ENCODE measurements around the gene LIMS1.
A peak's percentile ranks its signal among the peaks of the same experiment; 100 is the strongest.

The LIMS1 gene

DNA sequence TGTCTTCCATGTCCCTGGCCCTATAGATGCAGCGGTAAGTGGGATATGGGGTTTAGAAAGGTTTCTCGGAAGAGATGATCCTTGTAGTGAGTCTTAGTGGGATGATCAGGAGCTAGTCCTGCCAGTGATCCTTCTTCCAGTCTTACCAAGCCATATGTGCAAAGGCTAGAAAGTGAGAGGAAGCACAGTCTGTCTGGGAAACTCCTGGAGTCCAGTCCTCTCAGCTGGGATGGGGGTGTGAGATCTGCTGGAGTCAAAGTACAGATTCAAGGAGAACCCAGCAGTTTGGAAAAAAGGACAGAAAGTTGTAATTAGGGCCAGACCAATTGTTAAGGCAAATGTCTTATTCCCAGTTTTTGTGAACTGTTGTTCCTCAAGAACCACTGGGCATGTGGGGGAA, 83.3 kb downstream of the LIMS1 start:
- no peak for TF ChIP-seq Cebpa-rat (IDR thresholded peaks at IDR 0.05)

DNA sequence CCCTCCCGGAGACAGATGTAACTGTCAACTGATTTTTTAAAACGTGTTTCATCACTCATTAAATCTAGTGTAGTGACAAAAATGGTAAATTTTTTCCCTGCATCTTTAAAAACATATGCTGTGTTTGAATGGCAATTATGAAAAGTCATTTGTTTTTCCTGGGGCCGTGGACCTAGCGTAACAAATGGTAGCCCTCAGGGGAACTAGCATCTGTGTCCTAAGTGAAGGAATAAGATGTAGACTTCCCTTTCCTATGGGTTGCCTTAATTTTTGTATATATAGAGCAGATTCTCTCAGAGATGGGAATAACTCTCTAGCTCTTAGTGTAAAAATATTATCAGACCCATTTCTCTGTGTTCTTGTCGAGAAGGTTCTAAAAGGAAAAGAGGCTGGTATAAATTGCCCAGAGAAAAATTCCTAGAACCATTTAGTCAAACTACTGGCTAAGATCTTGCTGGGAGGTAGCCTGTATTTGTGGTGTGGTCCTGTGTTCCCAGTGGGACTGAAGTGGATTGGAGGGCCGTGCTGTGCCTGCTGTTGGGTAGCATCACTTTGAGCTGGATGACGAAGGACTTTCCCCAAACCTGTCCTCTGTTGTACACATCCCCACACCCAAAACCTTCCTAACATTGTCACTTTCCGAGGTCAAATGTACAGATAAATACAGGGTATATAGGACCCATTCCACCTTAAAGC, 85.8 kb downstream of the LIMS1 start:
- H4K20me1 ChIP-seq: peaks cover 54% of the 10 kb centered on the region
- no peak for TF ChIP-seq Cebpa-rat (IDR thresholded peaks at IDR 0.05)
- peaks cover 3% of the 10 kb centered on the region; the same call in 1 of the 2 replicates for H3K36me3 ChIP-seq
- H3K27me3 ChIP-seq: no peaks in the 10 kb centered on the region
- peaks cover 55% of the 10 kb centered on the region for H3K4me1 ChIP-seq
- H3K27ac ChIP-seq: peak overlapping the region; percentile 33; the same call in 1 of the 2 replicates
- 0 out of 2 replicates have a peak overlapping the region, but pooled peaks have one; percentile 34 for H3K9ac ChIP-seq
- peak overlapping the region; percentile 77 for H3K4me2 ChIP-seq
- no peak overlapping the region for H3K4me3 ChIP-seq
- H3K9me3 ChIP-seq: no peaks in the 10 kb centered on the region

More for the DNA sequence above, 83.3 kb downstream of the LIMS1 start:
- no peak overlapping the region for H3K4me3 ChIP-seq
- H3K9ac ChIP-seq: no peak overlapping the region
- H3K4me1 ChIP-seq: peaks cover 64% of the 10 kb centered on the region
- H4K20me1 ChIP-seq: peaks cover 70% of the 10 kb centered on the region
- H3K27ac ChIP-seq: no peak overlapping the region
- no peaks in the 10 kb centered on the region for H3K27me3 ChIP-seq
- H3K4me2 ChIP-seq: peak overlapping the region; percentile 77
- H3K9me3 ChIP-seq: no peaks in the 10 kb centered on the region
- peaks cover 3% of the 10 kb centered on the region; the same call in 1 of the 2 replicates for H3K36me3 ChIP-seq

DNA sequence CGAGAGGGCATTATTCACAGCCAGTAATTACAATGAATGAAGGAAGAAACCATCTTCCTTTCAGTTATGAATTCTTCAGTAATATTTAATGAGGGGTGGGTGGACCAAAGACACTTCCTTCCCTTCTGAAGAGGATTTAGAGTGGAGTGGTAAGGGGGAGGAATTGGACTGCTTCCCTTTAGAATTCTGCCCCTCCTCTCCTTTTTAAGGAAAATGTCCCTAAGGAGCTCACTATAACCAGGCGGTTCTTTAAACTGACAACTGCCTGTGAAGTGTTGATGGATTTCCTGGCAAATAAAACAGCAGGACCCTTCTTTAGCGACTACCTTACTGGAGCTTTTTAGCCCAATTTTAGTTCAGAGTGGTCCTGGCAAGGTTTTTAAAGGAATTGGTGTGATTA, 86.4 kb downstream of the LIMS1 start:
- Histone ChIP-seq H3K27ac (peak overlapping the region; percentile 33; the same call in 1 of the 2 replicates), H3K9me3 (no peaks in the 10 kb centered on the region), H3K36me3 (peaks cover 3% of the 10 kb centered on the region; the same call in 1 of the 2 replicates), H3K27me3 (no peaks in the 10 kb centered on the region), H3K4me3 (peak overlapping the region; percentile 19; the same call in 1 of the 2 replicates), H4K20me1 (peaks cover 52% of the 10 kb centered on the region), H3K9ac (peak overlapping the region; percentile 34; the same call in 1 of the 2 replicates), H3K4me2 (peak overlapping the region; percentile 77), H3K4me1 (peaks cover 55% of the 10 kb centered on the region)
- no peak for TF ChIP-seq Cebpa-rat (IDR thresholded peaks at IDR 0.05)

DNA sequence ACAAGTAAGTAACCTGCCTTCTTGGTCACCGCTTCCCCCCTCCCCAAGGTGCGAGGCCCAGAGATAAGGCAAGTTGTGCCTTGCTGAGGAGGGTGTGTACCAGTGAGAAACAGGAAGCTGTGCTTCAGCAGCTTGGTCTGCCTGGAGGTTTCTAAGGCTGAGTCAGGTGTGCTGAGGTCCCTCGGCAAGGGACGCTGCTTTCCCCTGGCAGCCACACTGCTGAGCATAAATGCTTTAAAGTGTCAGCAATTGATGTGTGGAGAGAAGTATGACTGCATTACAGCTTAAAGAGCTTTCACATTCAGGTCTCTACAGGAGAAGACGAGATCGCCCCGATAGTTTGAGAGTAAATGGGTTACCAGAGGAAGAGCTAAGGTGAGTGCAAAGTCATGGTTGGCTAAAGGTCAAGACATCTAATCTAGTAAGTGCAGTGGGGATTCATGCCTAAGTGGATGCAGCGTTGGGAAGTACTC, 86.9 kb downstream of the LIMS1 start:
- no peak for TF ChIP-seq Cebpa-rat (IDR thresholded peaks at IDR 0.05)
- peak overlapping the region; percentile 77 for H3K4me2 ChIP-seq
- no peak overlapping the region; the same call in 1 of the 2 replicates for H3K9ac ChIP-seq
- no peaks in the 10 kb centered on the region for H3K27me3 ChIP-seq
- H3K4me3 ChIP-seq: peak overlapping the region; percentile 19; the same call in 1 of the 2 replicates
- H3K9me3 ChIP-seq: no peaks in the 10 kb centered on the region
- peaks cover 55% of the 10 kb centered on the region for H3K4me1 ChIP-seq
- peak overlapping the region; percentile 33; the same call in 1 of the 2 replicates for H3K27ac ChIP-seq
- H3K36me3 ChIP-seq: peaks cover 3% of the 10 kb centered on the region; the same call in 1 of the 2 replicates
- peaks cover 48% of the 10 kb centered on the region for H4K20me1 ChIP-seq

DNA sequence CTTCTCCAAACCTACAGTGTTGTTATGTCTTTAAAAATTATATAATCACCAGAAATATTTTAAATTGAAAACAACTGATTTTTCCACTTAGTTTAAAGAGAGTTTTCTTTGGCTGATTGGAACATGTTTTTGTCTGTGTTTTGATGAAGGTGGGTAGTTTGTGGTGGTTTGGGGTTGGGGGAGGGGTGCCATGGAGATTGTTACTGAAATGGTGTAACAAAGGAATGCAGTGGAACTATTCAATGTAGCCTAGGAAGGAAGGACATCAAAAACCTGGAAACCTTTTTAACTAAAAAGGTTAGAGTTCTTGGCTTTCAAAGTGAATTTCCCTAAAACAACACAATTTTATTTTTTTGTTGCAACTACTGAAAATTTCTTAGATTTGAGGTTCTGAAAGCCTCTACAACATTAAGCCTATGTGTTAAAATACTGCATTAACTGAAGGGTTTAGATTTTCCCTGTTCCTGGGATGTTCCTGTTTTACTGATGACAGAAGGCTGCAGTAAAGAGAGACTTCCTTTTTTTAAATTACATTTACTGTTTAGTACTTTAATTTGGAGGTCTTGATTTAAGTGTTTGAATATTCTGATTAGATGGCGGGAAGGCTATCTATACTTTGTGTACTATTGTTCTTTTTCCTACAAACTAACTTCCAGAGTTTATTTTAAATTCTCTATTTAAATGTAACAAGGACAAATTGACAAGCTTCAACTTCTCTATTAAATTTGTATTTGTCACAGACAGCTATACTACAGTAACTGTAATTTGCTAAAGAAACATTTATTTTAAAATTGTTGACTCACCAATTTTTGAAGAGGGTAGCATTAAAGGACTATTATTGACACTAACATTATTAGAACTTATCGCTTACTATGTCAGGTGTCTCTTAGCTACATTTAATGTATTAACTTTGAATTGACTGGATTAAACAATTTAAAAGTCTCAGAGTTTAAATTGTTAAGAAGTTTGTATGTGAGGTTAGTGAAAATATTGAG, 87.7 kb downstream of the LIMS1 start:
- no peak overlapping the region for H3K27ac ChIP-seq
- H3K4me3 ChIP-seq: no peak overlapping the region
- H4K20me1 ChIP-seq: peaks cover 41% of the 10 kb centered on the region
- H3K9me3 ChIP-seq: no peaks in the 10 kb centered on the region
- no peak for TF ChIP-seq Cebpa-rat (IDR thresholded peaks at IDR 0.05)
- H3K27me3 ChIP-seq: no peaks in the 10 kb centered on the region
- H3K9ac ChIP-seq: no peak overlapping the region
- H3K4me2 ChIP-seq: peak overlapping the region; percentile 77
- H3K36me3 ChIP-seq: no peaks in the 10 kb centered on the region
- peaks cover 48% of the 10 kb centered on the region for H3K4me1 ChIP-seq

DNA sequence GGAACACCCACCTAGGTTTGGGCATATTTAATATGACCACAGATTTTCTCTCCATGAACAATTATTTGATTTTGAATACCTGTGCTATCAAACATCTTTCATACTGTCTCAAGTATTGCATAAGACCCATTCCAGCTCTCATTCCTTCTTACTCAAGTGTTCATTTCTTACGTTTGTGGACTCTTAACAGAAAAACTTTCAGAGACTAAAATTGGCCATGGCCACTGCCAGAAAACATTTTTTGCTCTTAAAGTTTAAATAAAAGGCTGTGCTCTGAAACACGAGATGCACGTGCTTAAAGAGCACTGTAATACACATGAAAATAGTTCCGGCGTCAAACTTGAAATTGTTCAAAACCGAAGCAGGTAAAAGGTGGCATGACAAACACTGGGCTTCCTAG, 89.3 kb downstream of the LIMS1 start:
- no peak for TF ChIP-seq Cebpa-rat (IDR thresholded peaks at IDR 0.05)
- peaks cover 34% of the 10 kb centered on the region for H3K4me1 ChIP-seq
- H3K9ac ChIP-seq: no peak overlapping the region
- H3K4me3 ChIP-seq: no peak overlapping the region
- no peaks in the 10 kb centered on the region for H3K36me3 ChIP-seq
- H3K4me2 ChIP-seq: no peak overlapping the region
- peaks cover 37% of the 10 kb centered on the region for H4K20me1 ChIP-seq
- H3K27me3 ChIP-seq: no peaks in the 10 kb centered on the region
- no peaks in the 10 kb centered on the region for H3K9me3 ChIP-seq
- H3K27ac ChIP-seq: no peak overlapping the region

DNA sequence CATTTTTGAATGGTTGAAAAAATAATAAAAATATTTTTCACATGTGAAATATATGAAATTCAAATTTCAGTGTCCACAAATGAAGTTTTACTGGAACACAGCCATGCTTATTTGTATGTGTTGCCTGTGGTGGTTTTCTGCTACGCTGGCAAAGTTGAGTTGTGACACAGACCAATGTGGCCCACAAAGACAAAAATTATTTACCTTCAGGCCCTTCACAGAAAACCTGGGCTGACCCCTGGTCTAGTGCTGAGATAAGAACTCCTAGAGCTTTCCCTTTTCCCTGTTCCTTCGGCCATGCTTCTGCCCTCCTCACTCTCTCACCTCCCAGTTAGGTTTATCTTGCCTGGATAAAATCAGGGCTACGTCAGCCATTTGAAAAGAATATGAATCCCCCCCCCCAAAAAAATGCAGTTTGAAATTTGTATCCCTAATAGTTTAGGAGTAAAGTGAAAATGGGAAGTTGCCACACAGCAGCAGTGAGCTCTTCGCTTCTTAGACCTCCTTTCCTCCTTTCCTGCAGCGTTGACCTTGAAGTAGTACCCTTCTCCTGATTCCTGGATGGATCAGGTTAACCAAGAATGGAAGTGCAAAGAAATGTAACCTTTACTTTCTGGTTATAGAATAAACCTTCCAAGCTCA, 91.0 kb downstream of the LIMS1 start:
- Histone ChIP-seq H3K4me2 (no peak overlapping the region), H3K27me3 (no peaks in the 10 kb centered on the region), H3K36me3 (no peaks in the 10 kb centered on the region), H3K27ac (no peak overlapping the region), H3K9me3 (no peaks in the 10 kb centered on the region), H3K4me3 (no peak overlapping the region), H4K20me1 (peaks cover 25% of the 10 kb centered on the region), H3K4me1 (peaks cover 18% of the 10 kb centered on the region), H3K9ac (no peak overlapping the region)
- TF ChIP-seq Cebpa-rat (IDR thresholded peaks at IDR 0.05): no peak

DNA sequence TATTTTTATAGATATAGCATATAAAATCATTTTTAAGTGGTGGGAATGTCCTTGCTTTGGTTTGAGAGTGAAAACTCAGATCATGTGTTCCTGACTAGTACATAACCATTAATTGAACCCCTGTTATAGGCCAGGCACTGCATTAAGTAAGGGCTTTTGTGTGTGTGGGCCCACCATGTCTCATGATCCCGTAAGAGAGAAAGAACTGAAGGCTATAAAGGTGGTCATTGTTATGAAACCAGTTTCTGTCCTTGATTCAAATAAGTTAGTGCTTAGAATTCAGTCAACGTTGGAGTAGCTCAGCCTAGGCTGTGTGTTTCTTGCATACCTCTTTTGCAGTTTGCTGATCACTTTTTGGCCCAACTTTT, 91.5 kb downstream of the LIMS1 start:
- no peak overlapping the region for H3K9ac ChIP-seq
- H4K20me1 ChIP-seq: peaks cover 20% of the 10 kb centered on the region

DNA sequence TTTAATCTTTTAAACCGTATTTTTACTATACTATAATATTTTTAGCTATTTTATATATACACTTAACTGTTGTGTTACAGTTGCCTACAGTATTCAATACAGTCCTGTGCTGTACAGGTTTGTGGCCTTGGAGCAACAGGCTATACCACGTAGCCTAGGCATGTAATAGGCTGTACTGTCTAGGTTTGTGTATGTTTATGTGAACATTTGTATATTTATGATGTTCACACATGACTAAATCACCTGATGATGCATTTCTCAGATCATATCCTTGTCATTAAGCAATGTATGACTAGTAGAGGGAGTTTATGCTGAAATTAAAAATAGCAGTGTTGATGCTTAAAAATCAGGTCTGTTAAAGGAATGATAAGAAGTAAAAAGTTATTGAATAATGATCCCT, 92.7 kb downstream of the LIMS1 start:
- no peak overlapping the region for H3K4me3 ChIP-seq
- no peak overlapping the region for H3K27ac ChIP-seq
- no peaks in the 10 kb centered on the region for H3K27me3 ChIP-seq
- peaks cover 14% of the 10 kb centered on the region for H4K20me1 ChIP-seq
- no peak overlapping the region for H3K4me2 ChIP-seq
- TF ChIP-seq Cebpa-rat (IDR thresholded peaks at IDR 0.05): no peak
- H3K4me1 ChIP-seq: peaks cover 14% of the 10 kb centered on the region
- no peaks in the 10 kb centered on the region for H3K9me3 ChIP-seq
- H3K9ac ChIP-seq: no peak overlapping the region
- H3K36me3 ChIP-seq: no peaks in the 10 kb centered on the region

More for the DNA sequence above, 91.5 kb downstream of the LIMS1 start:
- Histone ChIP-seq H3K27me3 (no peaks in the 10 kb centered on the region), H3K4me2 (no peak overlapping the region), H3K4me1 (peaks cover 14% of the 10 kb centered on the region), H3K9me3 (no peaks in the 10 kb centered on the region), H3K27ac (no peak overlapping the region), H3K36me3 (no peaks in the 10 kb centered on the region), H3K4me3 (no peak overlapping the region)
- TF ChIP-seq Cebpa-rat (IDR thresholded peaks at IDR 0.05): no peak
